NCI-H748 treated with DMSO at 0.1 percent for 48 hours (cell line): ENCODE results near the gene DNAH1.
A peak's percentile ranks its signal among the peaks of the same experiment; 100 is the strongest.
"Not testable (repeated sequence)": the region's sequence is repeated elsewhere in the genome, so short reads cannot be mapped to it uniquely, and the experiment has no call there.

ENCODE experiments used
- DNase-seq: peaks from one replicate; lab custom pipeline; 2025; lab: John Stamatoyannopoulos, UW

Gene DNAH1

GRCh38 chr3:52333869-52334557 lies 17.9 kb downstream of the DNAH1 start:
- DNase-seq: peak; percentile 13

GRCh38 chr3:52338131-52338530 lies 22.0 kb downstream of the DNAH1 start:
- not testable (repeated sequence) for DNase-seq

- peak; percentile 76 for DNase-seq
These were observed 23.5 kb downstream of the DNAH1 start for GRCh38 chr3:52339612-52340011.

- DNase-seq: no peak
These were observed 25.0 kb downstream of the DNAH1 start for GRCh38 chr3:52341123-52341522.

- DNase-seq: no peak
These were observed 28.0 kb downstream of the DNAH1 start for GRCh38 chr3:52343946-52344600.

GRCh38 chr3:52345521-52346109 lies 29.5 kb downstream of the DNAH1 start:
- DNase-seq: no peak

- DNase-seq: no peak
These were observed 30.8 kb downstream of the DNAH1 start for GRCh38 chr3:52346623-52347530.

DNA sequence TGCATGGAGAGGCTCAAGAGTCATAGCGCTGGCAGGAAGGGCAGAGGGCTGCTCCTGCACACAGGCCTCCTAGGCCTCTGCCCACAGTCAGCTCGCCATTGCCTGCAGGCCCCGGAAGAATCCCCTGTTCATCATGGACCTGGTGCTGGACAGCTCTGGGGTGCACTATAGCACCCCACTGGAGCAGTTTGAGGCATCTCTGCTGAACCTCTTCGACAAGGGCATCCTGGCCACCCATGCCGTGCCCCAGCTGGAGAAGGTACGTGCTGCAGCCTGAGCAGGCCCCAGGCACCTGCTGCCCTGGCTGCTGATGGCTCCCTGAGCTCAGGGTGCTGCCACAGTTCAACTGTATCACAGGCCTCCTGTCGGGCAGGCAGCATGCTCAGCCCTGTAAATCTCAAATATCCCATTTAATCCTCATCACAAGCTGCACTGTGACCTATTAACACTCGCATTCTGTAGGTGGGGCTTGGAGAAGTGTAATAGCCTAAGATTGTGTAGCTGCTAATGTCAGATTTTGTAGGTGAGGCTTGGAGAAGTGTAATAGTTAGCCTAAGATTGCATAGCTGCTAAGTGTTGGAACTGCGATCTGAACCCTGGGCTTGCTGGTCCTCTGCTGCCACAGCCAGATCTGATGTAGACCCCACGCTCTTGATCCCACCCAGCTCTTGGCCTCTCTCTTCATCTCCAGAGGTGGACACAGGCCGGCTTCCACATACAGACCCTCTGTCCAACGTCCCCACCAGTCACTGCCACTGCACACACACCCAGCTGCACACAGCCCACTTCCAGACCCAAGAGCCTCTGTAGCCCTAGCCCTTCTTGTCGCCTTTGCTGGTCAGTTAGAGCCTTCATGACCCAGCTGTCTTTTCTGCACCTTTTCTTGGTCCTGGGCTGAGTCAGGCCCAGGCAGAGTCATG lies 31.9 kb downstream of the DNAH1 start:
- no peak for DNase-seq

GRCh38 chr3:52349131-52349530 lies 33.0 kb downstream of the DNAH1 start:
- DNase-seq: no peak

DNA sequence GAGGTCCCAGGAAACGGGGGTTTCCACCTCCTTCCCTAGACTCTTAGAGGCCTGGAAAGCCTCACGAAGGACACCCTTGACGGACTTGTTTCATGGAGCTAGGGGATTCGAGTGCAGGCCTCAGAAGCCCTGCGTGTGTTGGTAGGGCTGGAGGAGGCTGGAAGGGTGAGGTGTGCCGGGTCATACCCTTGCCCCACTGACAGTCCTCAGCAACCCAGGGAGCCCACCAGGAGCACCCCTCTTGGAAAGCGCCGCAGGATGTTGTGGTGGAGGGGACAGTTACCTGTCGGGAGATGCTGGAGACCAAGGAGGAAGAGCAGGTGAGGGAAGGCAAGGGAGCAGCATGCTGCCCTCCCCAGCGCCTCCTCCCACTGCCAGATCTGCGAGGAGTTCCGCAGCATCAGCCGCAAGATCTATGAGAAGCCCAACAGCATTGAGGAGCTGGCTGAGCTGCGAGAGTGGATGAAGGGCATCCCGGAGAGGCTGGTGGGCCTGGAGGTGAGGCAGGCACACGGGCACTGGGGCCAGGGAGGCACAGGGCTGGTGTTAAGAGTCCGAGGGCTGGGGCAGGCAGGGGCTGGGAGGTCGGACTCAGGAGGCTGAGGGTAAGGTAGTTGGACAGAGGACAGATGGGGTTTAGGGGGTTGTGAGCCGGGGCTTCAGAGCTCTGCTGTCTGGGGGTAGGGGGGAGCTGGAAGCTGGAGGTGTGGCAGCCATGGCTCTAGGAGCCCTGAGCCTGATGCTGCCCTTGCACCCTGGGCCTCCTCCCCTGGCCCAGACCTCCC lies 33.7 kb downstream of the DNAH1 start:
- DNase-seq: no peak

DNA sequence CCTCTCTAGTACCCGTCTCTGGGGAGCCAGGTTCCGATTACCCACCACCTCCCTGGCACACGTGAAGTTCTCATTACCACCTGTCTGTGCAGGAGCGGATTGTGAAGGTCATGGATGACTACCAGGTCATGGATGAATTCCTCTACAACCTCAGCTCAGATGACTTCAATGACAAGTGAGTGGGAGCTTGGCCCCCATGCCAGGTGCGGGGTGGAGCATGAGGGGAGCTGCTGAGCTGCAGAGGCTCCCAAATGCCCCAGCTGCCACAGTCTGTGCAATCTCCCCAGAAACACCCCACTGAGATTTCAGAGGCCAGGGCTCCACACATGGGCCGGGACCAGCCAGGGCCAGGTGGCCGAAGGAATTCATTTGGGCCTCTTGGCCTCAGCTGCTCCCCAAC lies 34.3 kb downstream of the DNAH1 start:
- no peak for DNase-seq

GRCh38 chr3:52350981-52351761 lies 35.1 kb downstream of the DNAH1 start:
- no peak for DNase-seq

- DNase-seq: no peak
These were observed 35.7 kb downstream of the DNAH1 start for GRCh38 chr3:52351762-52352368.

DNA sequence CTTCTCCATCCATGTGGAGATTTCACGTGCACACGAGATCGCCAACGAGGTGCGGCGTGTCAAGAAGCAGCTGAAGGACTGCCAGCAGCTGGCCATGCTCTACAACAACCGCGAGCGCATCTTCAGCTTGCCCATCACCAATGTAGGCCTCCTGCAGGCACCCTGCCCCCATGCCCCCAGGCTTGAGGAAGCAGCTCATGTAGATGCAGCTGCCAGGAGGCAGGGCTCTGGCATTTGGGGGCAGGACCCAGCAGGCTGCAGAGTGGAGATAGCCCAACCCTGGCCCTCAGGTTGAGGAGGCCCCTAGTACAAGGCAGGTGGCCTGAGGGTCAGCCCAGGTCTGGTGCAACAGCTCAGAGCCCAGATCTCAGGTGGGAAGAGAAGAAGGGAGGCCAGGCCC lies 36.4 kb downstream of the DNAH1 start:
- no peak for DNase-seq

GRCh38 chr3:52353291-52353855 lies 37.3 kb downstream of the DNAH1 start:
- DNase-seq: no peak

- no peak for DNase-seq
These were observed 38.6 kb downstream of the DNAH1 start for GRCh38 chr3:52354676-52355075.

- DNase-seq: no peak
These were observed 39.4 kb downstream of the DNAH1 start for GRCh38 chr3:52355526-52355925.

DNA sequence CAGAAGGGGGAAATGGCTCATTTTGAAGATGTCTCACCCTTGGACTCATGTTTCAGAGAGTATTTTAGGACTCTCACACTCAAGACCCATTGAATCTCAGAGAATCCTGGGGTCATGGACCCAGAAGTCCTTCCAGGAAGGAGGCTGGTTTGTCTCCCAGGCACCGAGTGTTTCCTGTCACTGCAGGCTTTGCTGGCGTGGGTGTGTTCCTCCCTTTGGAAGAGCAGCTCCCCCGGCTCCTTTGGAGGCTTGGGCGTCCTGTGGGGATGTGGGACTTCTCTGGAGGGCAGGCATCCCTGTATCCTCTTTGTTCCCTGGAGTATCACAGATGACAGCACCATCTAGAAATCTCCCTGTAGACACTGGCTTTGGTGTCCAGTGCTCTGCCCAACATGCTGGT lies 40.0 kb downstream of the DNAH1 start:
- no peak for DNase-seq
